B cell (primary cell): ENCODE data around the gene GPR183.

ENCODE experiments used
- EZH2 ChIP-seq: IDR thresholded peaks from 2 replicates; pipeline ENCODE4 v1.6.1; 2012; ENCODE audit warnings: borderline replicate concordance, low read depth, mild to moderate bottlenecking, moderate library complexity, low read length; ENCODE audit not compliant: insufficient read depth, poor library complexity, severe bottlenecking
- TF ChIP-seq, protein P1 (sequence below): fragments of 200-600 bp; IDR thresholded peaks from one replicate; pipeline ENCODE4 v1.8.0; 2022; ENCODE audit warnings: antibody characterized with exemption, mild to moderate bottlenecking

DNA sequence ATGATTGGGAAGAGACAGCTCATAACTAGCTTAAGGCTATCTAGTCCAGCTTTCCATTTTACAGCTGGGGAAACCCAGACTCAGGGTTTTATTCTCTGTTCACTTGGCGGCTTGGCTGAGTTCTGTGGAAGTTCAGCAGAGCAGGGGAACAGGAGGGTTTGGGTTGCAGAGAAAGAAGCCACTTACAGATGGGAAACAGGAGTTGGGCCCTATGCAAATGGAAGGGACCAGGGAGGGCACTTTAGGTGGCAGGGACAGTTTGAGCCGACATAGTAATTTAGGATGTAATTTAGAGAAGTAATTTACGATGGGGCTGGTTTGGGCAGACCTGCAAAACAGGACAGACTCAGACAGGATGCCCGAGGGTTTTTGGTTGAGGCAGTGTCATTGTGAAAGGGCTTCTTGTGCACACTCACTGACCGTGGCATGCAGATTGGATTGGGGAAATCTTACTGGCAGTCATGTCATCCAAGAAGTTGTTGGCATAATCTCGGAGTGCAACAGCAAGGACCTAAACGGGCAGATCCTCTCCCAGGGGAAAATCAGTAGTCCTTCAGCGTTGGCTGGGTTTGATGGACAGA is 47.3 kb upstream of the GPR183 start:
- no peak for TF ChIP-seq EZH2
- TF ChIP-seq, protein P1, sequence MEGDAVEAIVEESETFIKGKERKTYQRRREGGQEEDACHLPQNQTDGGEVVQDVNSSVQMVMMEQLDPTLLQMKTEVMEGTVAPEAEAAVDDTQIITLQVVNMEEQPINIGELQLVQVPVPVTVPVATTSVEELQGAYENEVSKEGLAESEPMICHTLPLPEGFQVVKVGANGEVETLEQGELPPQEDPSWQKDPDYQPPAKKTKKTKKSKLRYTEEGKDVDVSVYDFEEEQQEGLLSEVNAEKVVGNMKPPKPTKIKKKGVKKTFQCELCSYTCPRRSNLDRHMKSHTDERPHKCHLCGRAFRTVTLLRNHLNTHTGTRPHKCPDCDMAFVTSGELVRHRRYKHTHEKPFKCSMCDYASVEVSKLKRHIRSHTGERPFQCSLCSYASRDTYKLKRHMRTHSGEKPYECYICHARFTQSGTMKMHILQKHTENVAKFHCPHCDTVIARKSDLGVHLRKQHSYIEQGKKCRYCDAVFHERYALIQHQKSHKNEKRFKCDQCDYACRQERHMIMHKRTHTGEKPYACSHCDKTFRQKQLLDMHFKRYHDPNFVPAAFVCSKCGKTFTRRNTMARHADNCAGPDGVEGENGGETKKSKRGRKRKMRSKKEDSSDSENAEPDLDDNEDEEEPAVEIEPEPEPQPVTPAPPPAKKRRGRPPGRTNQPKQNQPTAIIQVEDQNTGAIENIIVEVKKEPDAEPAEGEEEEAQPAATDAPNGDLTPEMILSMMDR: no peak
